Hepatocyte (in vitro differentiated cells): ENCODE results near the gene ZNF101.

ENCODE experiments used
- EZH2 ChIP-seq: fragments of 200-600 bp; sonication (generic); IDR thresholded peaks from 2 replicates; pipeline ENCODE4 v1.6.1; 2016; ENCODE audit warnings: antibody characterized with exemption, mild to moderate bottlenecking, borderline replicate concordance
- EZH2phosphoT487 ChIP-seq: fragments of 200-600 bp; sonication (generic); IDR thresholded peaks from one replicate; pipeline ENCODE4 v1.6.1; 2018; ENCODE audit warnings: antibody characterized with exemption, mild to moderate bottlenecking, low read depth, moderate library complexity; ENCODE audit not compliant: unreplicated experiment, severe bottlenecking
- TF ChIP-seq, protein P1 (sequence below): fragments of 200-600 bp; sonication (generic); IDR thresholded peaks from 2 replicates; pipeline ENCODE4 v1.5.1; 2016; ENCODE audit warnings: antibody characterized with exemption, mild to moderate bottlenecking; ENCODE audit not compliant: poor library complexity

- TF ChIP-seq, protein P1, sequence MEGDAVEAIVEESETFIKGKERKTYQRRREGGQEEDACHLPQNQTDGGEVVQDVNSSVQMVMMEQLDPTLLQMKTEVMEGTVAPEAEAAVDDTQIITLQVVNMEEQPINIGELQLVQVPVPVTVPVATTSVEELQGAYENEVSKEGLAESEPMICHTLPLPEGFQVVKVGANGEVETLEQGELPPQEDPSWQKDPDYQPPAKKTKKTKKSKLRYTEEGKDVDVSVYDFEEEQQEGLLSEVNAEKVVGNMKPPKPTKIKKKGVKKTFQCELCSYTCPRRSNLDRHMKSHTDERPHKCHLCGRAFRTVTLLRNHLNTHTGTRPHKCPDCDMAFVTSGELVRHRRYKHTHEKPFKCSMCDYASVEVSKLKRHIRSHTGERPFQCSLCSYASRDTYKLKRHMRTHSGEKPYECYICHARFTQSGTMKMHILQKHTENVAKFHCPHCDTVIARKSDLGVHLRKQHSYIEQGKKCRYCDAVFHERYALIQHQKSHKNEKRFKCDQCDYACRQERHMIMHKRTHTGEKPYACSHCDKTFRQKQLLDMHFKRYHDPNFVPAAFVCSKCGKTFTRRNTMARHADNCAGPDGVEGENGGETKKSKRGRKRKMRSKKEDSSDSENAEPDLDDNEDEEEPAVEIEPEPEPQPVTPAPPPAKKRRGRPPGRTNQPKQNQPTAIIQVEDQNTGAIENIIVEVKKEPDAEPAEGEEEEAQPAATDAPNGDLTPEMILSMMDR = no peak
- no peak for TF ChIP-seq EZH2
- no peak for TF ChIP-seq EZH2phosphoT487
These were observed 42.8 kb downstream of the ZNF101 start for GRCh38 chr19:19711306-19711933.
